Osteocyte (in vitro differentiated cells): Measurements from ENCODE around the gene EMP2. TPM values are rescaled to one million over a fixed set of nuclear protein-coding genes. Genes with fewer than 3 reads are reported as not detected.

Experiments used
- DNase-seq: peaks from one replicate; pipeline ENCODE4 v3.0.0; 2021; ENCODE audit warnings: mixed read lengths; ENCODE audit not compliant: unreplicated experiment; ENCODE audit errors: extremely low spot score
- H3K27ac Mint-ChIP-seq: one replicate; pipeline ENCODE4 v1.8.0; 2021; ENCODE audit warnings: mild to moderate bottlenecking, mixed read lengths; ENCODE audit not compliant: unreplicated experiment
- H3K27me3 Mint-ChIP-seq: one replicate; pipeline ENCODE4 v1.8.0; 2021; ENCODE audit warnings: mixed read lengths; ENCODE audit not compliant: unreplicated experiment
- H3K36me3 Mint-ChIP-seq: one replicate; pipeline ENCODE4 v1.8.0; 2021; ENCODE audit warnings: mixed read lengths; ENCODE audit not compliant: unreplicated experiment
- H3K4me1 Mint-ChIP-seq: one replicate; pipeline ENCODE4 v1.8.0; 2021; ENCODE audit warnings: mixed read lengths; ENCODE audit not compliant: unreplicated experiment
- H3K4me3 Mint-ChIP-seq: one replicate; pipeline ENCODE4 v1.8.0; 2021; ENCODE audit warnings: mild to moderate bottlenecking, moderate library complexity, mixed read lengths; ENCODE audit not compliant: unreplicated experiment
- H3K9me3 Mint-ChIP-seq: one replicate; pipeline ENCODE4 v1.8.0; 2021; ENCODE audit warnings: mixed read lengths; ENCODE audit not compliant: unreplicated experiment
- CTCF ChIP-seq: fragments of 200-600 bp; sonication (generic); IDR thresholded peaks from 2 replicates; pipeline ENCODE4 v1.5.0; 2021; ENCODE audit warnings: antibody characterized with exemption, mild to moderate bottlenecking, moderate library complexity
- total RNA-seq: library from RNA; stranded (reverse); gene quantifications from 2 replicates; pipeline ENCODE4 v1.2.1, GENCODE V29; 2021

EMP2 gene
- total RNA-seq, 1 donor from 2014 or later = 5.9 TPM

DNA sequence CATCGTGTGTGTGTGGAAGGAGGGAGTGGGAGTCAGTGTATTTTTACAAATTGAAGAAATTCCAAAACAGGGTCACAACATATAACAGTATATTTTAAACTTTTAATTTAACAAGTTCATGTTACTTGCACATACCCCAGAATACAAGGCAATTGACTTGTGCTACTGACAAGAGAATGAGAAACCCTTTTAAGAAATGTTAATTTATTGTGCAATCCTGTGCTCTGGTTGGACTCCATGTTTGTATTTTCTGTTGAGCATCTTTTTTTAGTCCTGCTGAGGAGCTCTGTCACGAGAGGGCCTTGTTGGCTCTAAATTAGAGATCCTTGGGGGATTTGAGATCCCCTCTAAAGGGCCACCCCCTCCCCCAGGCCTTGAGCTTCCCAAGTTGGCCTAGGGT, 1.1 kb upstream of the EMP2 start:
- no peak for DNase-seq
- Mint-ChIP-seq H3K27ac (no peak overlapping the region), H3K4me3 (peak overlapping the region; percentile 74), H3K9me3 (no peaks in the 10 kb centered on the region), H3K36me3 (no peaks in the 10 kb centered on the region), H3K27me3 (peaks cover 14% of the 10 kb centered on the region), H3K4me1 (peaks cover 30% of the 10 kb centered on the region)
- TF ChIP-seq CTCF = no peak

DNA sequence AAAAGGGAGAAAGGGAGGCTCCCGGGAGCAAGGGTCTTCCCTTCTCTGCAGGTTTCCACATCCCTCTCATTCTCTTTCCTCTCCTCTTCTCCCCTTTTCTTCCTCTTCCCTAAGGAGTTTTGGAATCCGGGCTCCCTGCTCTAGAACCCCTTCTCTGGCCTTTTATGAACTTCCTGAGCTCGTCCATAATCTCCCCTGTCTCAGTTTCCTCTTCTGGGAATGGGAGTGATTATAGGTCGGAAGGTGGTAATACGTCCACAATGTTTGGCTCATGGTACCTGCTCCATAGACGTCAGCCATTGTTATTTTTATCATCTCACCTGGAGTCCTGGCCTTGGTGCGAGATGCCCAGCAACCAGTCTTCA, 467 bp upstream of the EMP2 start:
- Mint-ChIP-seq H3K4me3 (peak overlapping the region; percentile 74), H3K36me3 (no peaks in the 10 kb centered on the region), H3K27me3 (peaks cover 14% of the 10 kb centered on the region), H3K4me1 (peaks cover 30% of the 10 kb centered on the region), H3K27ac (no peak overlapping the region), H3K9me3 (no peaks in the 10 kb centered on the region)
- TF ChIP-seq CTCF = no peak
- DNase-seq = no peak

DNA sequence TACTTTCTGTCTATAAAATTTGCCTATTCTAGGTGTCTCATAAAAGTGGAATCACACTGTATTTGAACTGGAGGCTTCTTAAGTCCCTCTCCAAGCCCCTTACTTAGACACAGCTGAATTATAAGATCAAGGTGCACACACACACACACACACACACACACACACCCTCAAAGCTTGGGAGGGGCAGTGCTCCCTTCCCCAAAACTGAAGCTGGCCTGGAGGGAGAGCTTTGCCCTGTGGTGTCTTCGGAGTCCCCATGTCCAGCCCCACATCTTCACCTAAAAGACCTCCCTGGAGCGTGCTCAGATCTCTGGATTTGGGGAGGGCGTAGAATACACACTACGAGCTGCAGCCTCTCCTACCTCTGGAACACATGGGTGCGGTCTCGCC, 828 bp downstream of the EMP2 start:
- no peak for DNase-seq
- peaks cover 28% of the 10 kb centered on the region for H3K4me1 Mint-ChIP-seq
- peaks cover 14% of the 10 kb centered on the region for H3K27me3 Mint-ChIP-seq
- H3K4me3 Mint-ChIP-seq = peak overlapping the region; percentile 63
- no peak for TF ChIP-seq CTCF
- H3K27ac Mint-ChIP-seq = no peak overlapping the region
- no peaks in the 10 kb centered on the region for H3K36me3 Mint-ChIP-seq
- no peaks in the 10 kb centered on the region for H3K9me3 Mint-ChIP-seq

DNA sequence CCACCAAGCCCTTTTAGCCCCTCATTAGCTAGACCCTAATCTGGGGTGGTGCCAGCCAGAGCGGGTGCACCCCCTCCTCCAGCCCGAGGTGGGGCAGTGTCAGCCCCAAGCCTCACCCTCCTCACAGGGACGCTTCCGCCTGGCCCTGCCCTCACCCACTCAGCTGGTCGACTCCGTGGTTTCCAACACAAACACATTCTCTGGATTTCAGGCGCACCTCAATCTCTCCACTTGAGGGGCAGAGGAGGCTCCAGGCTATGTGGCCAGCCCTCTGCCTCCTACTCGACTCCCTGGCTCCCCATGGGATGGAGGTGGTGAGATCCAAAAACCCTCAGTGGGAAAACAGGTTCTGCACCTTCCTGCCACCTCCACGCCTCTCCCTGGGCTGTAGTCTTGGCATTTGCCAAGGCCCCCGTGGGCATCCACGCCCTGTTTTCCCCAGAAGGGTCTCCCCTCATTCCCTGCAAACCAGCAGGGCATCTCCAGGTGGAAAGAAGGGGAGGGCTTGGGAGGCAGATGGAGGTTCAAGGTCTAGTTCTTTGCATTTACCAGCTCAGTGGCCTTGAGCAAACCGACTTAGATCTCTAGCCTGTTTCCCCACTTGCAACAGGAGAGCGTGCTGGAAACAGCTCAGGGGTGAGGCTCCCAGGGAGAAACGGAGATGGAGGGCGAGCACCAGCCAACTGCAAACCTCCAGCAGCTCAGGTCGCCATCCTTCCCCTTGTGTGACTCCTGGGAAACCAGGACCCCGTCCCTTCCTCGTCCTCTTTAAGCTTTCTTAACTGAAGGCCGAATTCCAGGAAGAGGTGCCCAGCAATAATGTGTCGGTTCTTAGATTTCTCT, 1.7 kb downstream of the EMP2 start:
- no peak for DNase-seq
- H3K27me3 Mint-ChIP-seq = peaks cover 12% of the 10 kb centered on the region
- H3K9me3 Mint-ChIP-seq = no peaks in the 10 kb centered on the region
- H3K36me3 Mint-ChIP-seq = no peaks in the 10 kb centered on the region
- TF ChIP-seq CTCF = no peak
- no peak overlapping the region for H3K4me3 Mint-ChIP-seq
- H3K27ac Mint-ChIP-seq = no peak overlapping the region
- H3K4me1 Mint-ChIP-seq = peaks cover 28% of the 10 kb centered on the region

DNA sequence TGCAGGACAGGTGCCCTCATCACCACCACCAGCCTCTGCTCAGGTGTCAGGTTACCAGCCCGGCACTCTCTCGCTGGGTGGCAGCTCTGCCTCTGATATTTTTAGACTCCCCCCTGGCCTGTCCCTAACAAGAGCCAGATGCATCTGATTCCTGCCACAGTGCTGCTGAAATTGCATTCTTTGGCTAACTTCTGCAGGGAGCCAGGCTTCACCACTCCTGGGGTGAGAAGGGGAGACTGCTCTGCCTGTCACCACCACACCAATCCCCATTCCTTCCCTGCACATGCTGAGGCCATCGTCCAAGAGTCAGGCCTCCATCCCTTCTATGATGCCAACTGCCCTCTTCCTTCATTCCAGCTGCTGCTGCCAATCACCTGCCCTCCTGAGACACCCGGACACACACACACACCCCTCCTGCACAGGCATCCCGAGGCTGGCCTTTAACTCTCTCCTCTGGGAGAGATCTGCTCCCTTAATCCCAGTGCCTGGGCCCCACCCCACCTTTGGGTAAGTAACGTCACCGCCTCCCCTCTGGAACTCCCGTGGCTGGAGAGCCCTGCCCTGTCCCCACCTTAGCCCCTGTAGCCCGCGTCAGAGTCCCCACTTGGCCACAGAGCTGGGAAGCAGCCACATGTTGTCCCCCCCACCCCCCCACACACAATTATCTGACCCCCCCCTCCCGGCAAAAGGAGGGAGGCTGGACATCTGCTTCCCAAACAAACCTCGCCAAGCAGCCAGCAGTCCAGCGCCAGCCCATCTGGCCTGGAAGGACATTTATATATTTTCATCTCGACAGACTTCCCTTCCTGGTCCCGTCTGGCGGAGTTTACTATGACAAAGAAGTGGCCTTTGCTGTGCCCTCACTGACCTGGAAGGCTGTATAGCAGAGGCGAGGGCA, 2.8 kb downstream of the EMP2 start:
- no peak overlapping the region for H3K27ac Mint-ChIP-seq
- H3K4me3 Mint-ChIP-seq = no peak overlapping the region
- no peak for TF ChIP-seq CTCF
- no peaks in the 10 kb centered on the region for H3K9me3 Mint-ChIP-seq
- H3K4me1 Mint-ChIP-seq = peaks cover 28% of the 10 kb centered on the region
- no peak for DNase-seq
- H3K27me3 Mint-ChIP-seq = peaks cover under 1% of the 10 kb centered on the region
- H3K36me3 Mint-ChIP-seq = no peaks in the 10 kb centered on the region
